ENCODE measurements around the gene SETMAR.
A peak's percentile ranks its signal among the peaks of the same experiment; 100 is the strongest.

Gene SETMAR

GRCh38 chr3:4351164-4351855, 48.1 kb downstream of the SETMAR start:
- peak; percentile 45 for DNase-seq (ENCODE audit: low read depth)

GRCh38 chr3:4351872-4352271, 48.7 kb downstream of the SETMAR start:
- no peak for DNase-seq (ENCODE audit: low read depth)

- DNase-seq (ENCODE audit: low read depth): no peak
Observed at GRCh38 chr3:4355401-4356219, 52.4 kb downstream of the SETMAR start.

- DNase-seq (ENCODE audit: low read depth): no peak
Observed at GRCh38 chr3:4356220-4356540, 53.0 kb downstream of the SETMAR start.

- DNase-seq (ENCODE audit: low read depth): no peak
Observed at GRCh38 chr3:4356546-4357410, 53.6 kb downstream of the SETMAR start.

- no peak for DNase-seq (ENCODE audit: low read depth)
Observed at GRCh38 chr3:4358273-4358672, 55.1 kb downstream of the SETMAR start.

GRCh38 chr3:4359805-4360502, 56.8 kb downstream of the SETMAR start:
- no peak for DNase-seq (ENCODE audit: low read depth)

- DNase-seq (ENCODE audit: low read depth): no peak
Observed at GRCh38 chr3:4360817-4361216, 57.6 kb downstream of the SETMAR start.

GRCh38 chr3:4362523-4362922, 59.4 kb downstream of the SETMAR start:
- no peak for DNase-seq (ENCODE audit: low read depth)
